H9 (cell line): ENCODE measurements around the gene FADS3. TPM values are rescaled to one million over a fixed set of nuclear protein-coding genes. Genes with fewer than 3 reads are reported as not detected.

ENCODE experiments used
- DNase-seq: peaks from one replicate; pipeline ENCODE4 v3.0.0-alpha.2; 2017
- H2AFZ ChIP-seq: one replicate; pipeline ENCODE4 v1.6.1; 2013; ENCODE audit warnings: mild to moderate bottlenecking, low read length, control low read depth, moderate library complexity
- H2AK5ac ChIP-seq: 2 replicates; pipeline ENCODE4 v1.6.1; 2013; ENCODE audit warnings: low read length, control low read depth, mixed read lengths; ENCODE audit not compliant: insufficient read length
- H2BK120ac ChIP-seq: one replicate; pipeline ENCODE4 v1.6.1; 2013; ENCODE audit warnings: low read depth, mild to moderate bottlenecking, low read length, control low read depth, inconsistent platforms; ENCODE audit not compliant: poor library complexity, severe bottlenecking
- H2BK12ac ChIP-seq: 2 replicates; pipeline ENCODE4 v1.6.1; 2013; ENCODE audit warnings: low read length, control low read depth, mixed read lengths, low read depth; ENCODE audit not compliant: insufficient read length
- H2BK15ac ChIP-seq: 2 replicates; pipeline ENCODE4 v1.6.1; 2013; ENCODE audit warnings: low read depth, low read length, control low read depth
- H2BK20ac ChIP-seq: one replicate; pipeline ENCODE4 v1.6.1; 2013; ENCODE audit warnings: low read depth, mild to moderate bottlenecking, low read length, control low read depth, inconsistent platforms; ENCODE audit not compliant: poor library complexity, severe bottlenecking
- H2BK5ac ChIP-seq: 2 replicates; pipeline ENCODE4 v1.6.1; 2013; ENCODE audit warnings: low read length, control low read depth, mixed read lengths; ENCODE audit not compliant: insufficient read length
- H3K14ac ChIP-seq: 2 replicates; pipeline ENCODE4 v1.6.1; 2013; ENCODE audit warnings: low read length, control low read depth; ENCODE audit not compliant: insufficient read depth
- H3K18ac ChIP-seq: 2 replicates; pipeline ENCODE4 v1.6.1; 2013; ENCODE audit warnings: low read depth, mild to moderate bottlenecking, mixed read lengths, low read length, control low read depth; ENCODE audit not compliant: insufficient read length
- H3K23ac ChIP-seq: 2 replicates; pipeline ENCODE4 v1.6.1; 2013; ENCODE audit warnings: low read length, control low read depth, mixed read lengths, low read depth; ENCODE audit not compliant: insufficient read length
- H3K23me2 ChIP-seq: 2 replicates; pipeline ENCODE4 v1.6.1; 2013; ENCODE audit warnings: low read depth, mild to moderate bottlenecking, mixed read lengths, low read length, control low read depth; ENCODE audit not compliant: insufficient read length, poor library complexity, severe bottlenecking
- H3K27ac ChIP-seq: 2 replicates; pipeline ENCODE4 v1.5.1; 2013; ENCODE audit warnings: low read length, control low read depth, mixed read lengths, low read depth; ENCODE audit not compliant: insufficient read length
- H3K27me3 ChIP-seq: 2 replicates; pipeline ENCODE4 v1.6.1; 2013; ENCODE audit warnings: low read length, control low read depth, inconsistent platforms; ENCODE audit not compliant: insufficient read depth
- H3K4ac ChIP-seq: 2 replicates; pipeline ENCODE4 v1.6.1; 2013; ENCODE audit warnings: low read depth, mild to moderate bottlenecking, control low read depth, inconsistent platforms, low read length, moderate library complexity
- H3K4me1 ChIP-seq: 2 replicates; pipeline ENCODE4 v1.6.1; 2013; ENCODE audit warnings: low read length, control low read depth, inconsistent platforms; ENCODE audit not compliant: insufficient read depth
- H3K4me2 ChIP-seq: 2 replicates; pipeline ENCODE4 v1.6.1; 2013; ENCODE audit warnings: low read length, control low read depth, mixed read lengths; ENCODE audit not compliant: insufficient read length, insufficient read depth
- H3K56ac ChIP-seq: 2 replicates; pipeline ENCODE4 v1.6.1; 2013; ENCODE audit warnings: low read depth, mild to moderate bottlenecking, mixed read lengths, low read length, control low read depth; ENCODE audit not compliant: insufficient read length
- H3K79me1 ChIP-seq: 2 replicates; pipeline ENCODE4 v1.6.1; 2013; ENCODE audit warnings: low read depth, mild to moderate bottlenecking, moderate library complexity, low read length, control low read depth, inconsistent platforms; ENCODE audit not compliant: insufficient read depth, poor library complexity, severe bottlenecking
- H3K79me2 ChIP-seq: 2 replicates; pipeline ENCODE4 v1.6.1; 2013; ENCODE audit warnings: low read length, control low read depth, inconsistent platforms; ENCODE audit not compliant: insufficient read depth
- H3K9ac ChIP-seq: 2 replicates; pipeline ENCODE4 v1.6.1; 2013; ENCODE audit warnings: low read length, control low read depth, mixed read lengths; ENCODE audit not compliant: insufficient read length; ENCODE audit errors: extremely low read depth
- H3K9me3 ChIP-seq: one replicate; pipeline ENCODE4 v1.6.1; 2013; ENCODE audit warnings: low read depth, low read length, inconsistent platforms; ENCODE audit not compliant: control insufficient read depth
- H3T11ph ChIP-seq: one replicate; pipeline ENCODE4 v1.6.1; 2013; ENCODE audit warnings: mild to moderate bottlenecking, low read length, control low read depth, inconsistent platforms
- H4K20me1 ChIP-seq: one replicate; pipeline ENCODE4 v1.6.1; 2013; ENCODE audit not compliant: control insufficient read depth, insufficient read length, insufficient read depth
- H4K5ac ChIP-seq: 2 replicates; pipeline ENCODE4 v1.6.1; 2013; ENCODE audit warnings: low read depth, mild to moderate bottlenecking, mixed read lengths, low read length, control low read depth; ENCODE audit not compliant: insufficient read length
- H4K8ac ChIP-seq: replicated peaks from 2 replicates; pipeline ENCODE4 v1.6.1; 2013; ENCODE audit warnings: low read length, control low read depth, mixed read lengths, low read depth; ENCODE audit not compliant: insufficient read length
- H4K91ac ChIP-seq: 2 replicates; pipeline ENCODE4 v1.6.1; 2013; ENCODE audit warnings: low read depth, mild to moderate bottlenecking, moderate library complexity, mixed read lengths, low read length, control low read depth; ENCODE audit not compliant: insufficient read length
- H3K27ac Mint-ChIP-seq, 3 experiments: 2 replicates in 2 of 3; 3 replicates in 1 of 3; pipeline ENCODE4 v1.8.0; 2020 to 2021; ENCODE audit warnings: mixed read lengths in 3 of 3, mild to moderate bottlenecking in 1 of 3, moderate library complexity in 1 of 3
- H3K27me3 Mint-ChIP-seq: 2 replicates; pipeline ENCODE4 v1.8.0; 2021; ENCODE audit warnings: low read depth, mild to moderate bottlenecking, moderate library complexity, mixed read lengths
- H3K36me3 Mint-ChIP-seq, 3 experiments: 2 replicates in 2 of 3; 3 replicates in 1 of 3; pipeline ENCODE4 v1.8.0; 2020 to 2021; ENCODE audit warnings: low read depth in 3 of 3, mixed read lengths in 3 of 3; ENCODE audit not compliant: insufficient read depth in 1 of 3
- H3K4me1 Mint-ChIP-seq, 2 experiments: 2 replicates each; pipeline ENCODE4 v1.8.0; 2020; ENCODE audit warnings: mixed read lengths in 2 of 2
- H3K4me3 Mint-ChIP-seq, 2 experiments: 2 replicates in 1 of 2; 3 replicates in 1 of 2; pipeline ENCODE4 v1.8.0; 2020 to 2021; ENCODE audit warnings: mild to moderate bottlenecking in 2 of 2, mixed read lengths in 2 of 2, moderate library complexity in 1 of 2
- H3K9me3 Mint-ChIP-seq, 2 experiments: 2 replicates in 1 of 2; 3 replicates in 1 of 2; pipeline ENCODE4 v1.8.0; 2020; ENCODE audit warnings: mild to moderate bottlenecking in 2 of 2, mixed read lengths in 2 of 2, moderate library complexity in 1 of 2
- WGBS: extraction: QIAGEN DNeasy Blood & Tissue Kit; methylation state at CpG from one replicate; pipeline ENCODE4 v1.1.7; 2013; ENCODE audit warnings: missing lambda C conversion rate, low lambda C conversion rate, mixed read lengths; ENCODE audit not compliant: insufficient read length; ENCODE audit errors: extremely low coverage; 5-methylcytosine and 5-hydroxymethylcytosine counted together
- total RNA-seq: library from RNA; stranded (reverse); gene quantifications from 2 replicates; pipeline ENCODE4 v1.2.1, GENCODE V29; 2021
- TF ChIP-seq, protein P1 (sequence below): fragments of 200-600 bp; sonication (generic); conservative IDR thresholded peaks from 3 replicates; pipeline ENCODE4 v1.8.0; 2021; ENCODE audit warnings: antibody characterized with exemption, mild to moderate bottlenecking

The FADS3 gene
- total RNA-seq, 1 experiment from 2014 or later, result 34.9 TPM

DNA sequence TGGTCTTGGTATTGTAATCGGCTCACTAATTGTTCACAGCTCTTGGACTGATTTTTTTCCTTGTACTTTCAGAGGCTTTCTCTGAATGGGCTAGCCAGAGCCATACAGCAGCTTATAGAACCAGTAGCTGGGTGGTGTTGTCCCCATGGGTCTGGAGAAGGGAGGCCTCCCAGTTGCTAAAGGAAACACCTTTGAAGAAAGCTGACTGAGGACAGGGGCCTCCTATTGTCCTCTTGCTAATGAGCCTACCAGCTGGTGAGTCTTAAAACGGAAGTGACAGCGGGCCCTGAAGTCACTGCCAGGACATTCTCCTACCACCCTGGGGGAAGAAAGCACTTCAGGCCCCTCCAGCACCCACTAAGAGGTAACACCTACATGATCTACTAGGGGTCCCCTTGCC is 9.9 kb downstream of the FADS3 start:
- Histone ChIP-seq H4K5ac (no peak overlapping the region), H3K23me2 (peaks cover 2% of the 10 kb centered on the region), H4K20me1 (no peaks in the 10 kb centered on the region), H2AFZ (no peak overlapping the region), H3K9me3 (no peaks in the 10 kb centered on the region), H3T11ph (no peak overlapping the region), H2BK5ac (no peak overlapping the region), H3K56ac (no peak overlapping the region), H4K8ac (no peak overlapping the region), H3K14ac (no peak overlapping the region; the same call in 1 of the 2 replicates), H3K79me1 (no peaks in the 10 kb centered on the region), H3K79me2 (no peaks in the 10 kb centered on the region), H3K18ac (no peak overlapping the region), H3K27ac (no peak overlapping the region), H2AK5ac (no peak overlapping the region), H3K4me1 (peaks cover 3% of the 10 kb centered on the region; the same call in 1 of the 2 replicates), H2BK12ac (no peak overlapping the region), H2BK120ac (no peak overlapping the region), H2BK20ac (no peak overlapping the region), H2BK15ac (no peak overlapping the region), H3K9ac (no peak overlapping the region), H4K91ac (no peak overlapping the region), H3K27me3 (no peaks in the 10 kb centered on the region), H3K4ac (no peak overlapping the region), H3K23ac (no peak overlapping the region), H3K4me2 (peak overlapping the region; percentile 8)
- peaks cover 0 to under 1% of the 10 kb centered on the region in 2 experiments; a peak in 2 of 5 replicates for H3K9me3 Mint-ChIP-seq
- peak overlapping the region in 1 of 3 experiments; percentile 93; a peak in 1 of 7 replicates for H3K27ac Mint-ChIP-seq
- no peaks in the 10 kb centered on the region; the same call in 1 of the 2 replicates for H3K27me3 Mint-ChIP-seq
- WGBS, result no CpG with 5 or more reads among the region's 3 CpGs
- TF ChIP-seq, protein P1, sequence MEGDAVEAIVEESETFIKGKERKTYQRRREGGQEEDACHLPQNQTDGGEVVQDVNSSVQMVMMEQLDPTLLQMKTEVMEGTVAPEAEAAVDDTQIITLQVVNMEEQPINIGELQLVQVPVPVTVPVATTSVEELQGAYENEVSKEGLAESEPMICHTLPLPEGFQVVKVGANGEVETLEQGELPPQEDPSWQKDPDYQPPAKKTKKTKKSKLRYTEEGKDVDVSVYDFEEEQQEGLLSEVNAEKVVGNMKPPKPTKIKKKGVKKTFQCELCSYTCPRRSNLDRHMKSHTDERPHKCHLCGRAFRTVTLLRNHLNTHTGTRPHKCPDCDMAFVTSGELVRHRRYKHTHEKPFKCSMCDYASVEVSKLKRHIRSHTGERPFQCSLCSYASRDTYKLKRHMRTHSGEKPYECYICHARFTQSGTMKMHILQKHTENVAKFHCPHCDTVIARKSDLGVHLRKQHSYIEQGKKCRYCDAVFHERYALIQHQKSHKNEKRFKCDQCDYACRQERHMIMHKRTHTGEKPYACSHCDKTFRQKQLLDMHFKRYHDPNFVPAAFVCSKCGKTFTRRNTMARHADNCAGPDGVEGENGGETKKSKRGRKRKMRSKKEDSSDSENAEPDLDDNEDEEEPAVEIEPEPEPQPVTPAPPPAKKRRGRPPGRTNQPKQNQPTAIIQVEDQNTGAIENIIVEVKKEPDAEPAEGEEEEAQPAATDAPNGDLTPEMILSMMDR, result no peak
- H3K4me3 Mint-ChIP-seq, result peak overlapping the region in 1 of 2 experiments; percentile 33; a peak in 1 of 5 replicates
- peaks cover 0 to 3% (median 0%) of the 10 kb centered on the region in 3 experiments; a peak in 3 of 7 replicates for H3K36me3 Mint-ChIP-seq
- peaks cover 19 to 31% of the 10 kb centered on the region in 2 experiments for H3K4me1 Mint-ChIP-seq
- DNase-seq, result peak; percentile 73
